Trophoblast cell (in vitro differentiated cells and primary cell): ENCODE data around the gene PHF3.

ENCODE experiments used
- DNase-seq, 2 donors: peaks; one replicate each; pipeline ENCODE4 v3.0.0-alpha.2; 2016
- H2AFZ ChIP-seq: 2 replicates; pipeline ENCODE4 v1.6.1; 2013; ENCODE audit warnings: low read length, moderate library complexity, mild to moderate bottlenecking; ENCODE audit not compliant: insufficient read depth, poor library complexity
- H2AK5ac ChIP-seq: 2 replicates; pipeline ENCODE4 v1.6.1; 2013; ENCODE audit warnings: mild to moderate bottlenecking, low read length
- H2BK120ac ChIP-seq: 2 replicates; pipeline ENCODE4 v1.6.1; 2013; ENCODE audit warnings: low read length, mild to moderate bottlenecking, moderate library complexity; ENCODE audit not compliant: insufficient read depth, poor library complexity
- H2BK12ac ChIP-seq: 2 replicates; pipeline ENCODE4 v1.6.1; 2013; ENCODE audit warnings: mild to moderate bottlenecking, low read length, moderate library complexity
- H2BK5ac ChIP-seq: 2 replicates; pipeline ENCODE4 v1.6.1; 2013; ENCODE audit warnings: low read length, low read depth, moderate library complexity, mild to moderate bottlenecking; ENCODE audit not compliant: poor library complexity
- H3K14ac ChIP-seq: 2 replicates; pipeline ENCODE4 v1.6.1; 2013; ENCODE audit warnings: mild to moderate bottlenecking, low read length
- H3K18ac ChIP-seq: 2 replicates; pipeline ENCODE4 v1.6.1; 2013; ENCODE audit warnings: mild to moderate bottlenecking, low read length
- H3K23ac ChIP-seq: 2 replicates; pipeline ENCODE4 v1.6.1; 2013; ENCODE audit warnings: low read length
- H3K27ac ChIP-seq: 2 replicates; pipeline ENCODE4 v1.5.1; 2013; ENCODE audit warnings: low read depth, mild to moderate bottlenecking, inconsistent platforms, low read length, moderate library complexity
- H3K27me3 ChIP-seq: 2 replicates; pipeline ENCODE4 v1.6.1; 2013; ENCODE audit warnings: inconsistent platforms, mild to moderate bottlenecking, low read length, moderate library complexity; ENCODE audit not compliant: insufficient read depth
- H3K36me3 ChIP-seq, 2 experiments: 1 replicate in 1 of 2; 2 replicates in 1 of 2; pipeline ENCODE4 v1.6.1; 2013; ENCODE audit warnings: low read length in 2 of 2, mild to moderate bottlenecking in 2 of 2, moderate library complexity in 1 of 2; ENCODE audit not compliant: insufficient read depth in 2 of 2, control insufficient read depth in 1 of 2
- H3K4ac ChIP-seq: 2 replicates; pipeline ENCODE4 v1.6.1; 2013; ENCODE audit warnings: low read depth, mild to moderate bottlenecking, low read length, moderate library complexity
- H3K4me1 ChIP-seq, 2 experiments: 1 replicate in 1 of 2; 2 replicates in 1 of 2; pipeline ENCODE4 v1.6.1; 2013; ENCODE audit warnings: low read length in 2 of 2, mild to moderate bottlenecking in 2 of 2, moderate library complexity in 1 of 2; ENCODE audit not compliant: insufficient read depth in 2 of 2, control insufficient read depth in 1 of 2
- H3K4me2 ChIP-seq: 2 replicates; pipeline ENCODE4 v1.6.1; 2013; ENCODE audit warnings: inconsistent platforms, mild to moderate bottlenecking, low read length, moderate library complexity
- H3K4me3 ChIP-seq: 2 replicates; pipeline ENCODE4 v1.5.1; 2013; ENCODE audit warnings: mild to moderate bottlenecking, low read depth, low read length, inconsistent platforms
- H3K79me1 ChIP-seq: one replicate; pipeline ENCODE4 v1.6.1; 2013; ENCODE audit warnings: low read length
- H3K79me2 ChIP-seq: 2 replicates; pipeline ENCODE4 v1.6.1; 2013; ENCODE audit warnings: low read length, mild to moderate bottlenecking; ENCODE audit not compliant: control insufficient read depth, insufficient read depth, poor library complexity
- H3K9ac ChIP-seq: 2 replicates; pipeline ENCODE4 v1.6.1; 2013; ENCODE audit warnings: mild to moderate bottlenecking, low read length
- H3K9me3 ChIP-seq: 2 replicates; pipeline ENCODE4 v1.6.1; 2013; ENCODE audit warnings: low read depth, mild to moderate bottlenecking, control low read depth, inconsistent platforms, low read length; ENCODE audit not compliant: insufficient read depth
- H4K12ac ChIP-seq: 2 replicates; pipeline ENCODE4 v1.6.1; 2013; ENCODE audit warnings: low read depth, mild to moderate bottlenecking, low read length, moderate library complexity
- H4K8ac ChIP-seq: 2 replicates; pipeline ENCODE4 v1.6.1; 2013; ENCODE audit warnings: low read depth, mild to moderate bottlenecking, low read length, moderate library complexity
- H4K91ac ChIP-seq: one replicate; pipeline ENCODE4 v1.6.1; 2013; ENCODE audit warnings: low read depth, mild to moderate bottlenecking, low read length, moderate library complexity
- WGBS: extraction: QIAGEN DNeasy Blood & Tissue Kit; methylation state at CpG from one replicate; pipeline ENCODE4 v1.1.7; 2013; ENCODE audit warnings: missing lambda C conversion rate; ENCODE audit not compliant: insufficient read length, insufficient coverage; ENCODE audit errors: extremely low coverage; 5-methylcytosine and 5-hydroxymethylcytosine counted together

PHF3 gene

GRCh38 chr6:63660757-63661156 lies 25.2 kb downstream of the PHF3 start:
- Histone ChIP-seq H3K27ac (no peak overlapping the region), H3K27me3 (no peaks in the 10 kb centered on the region), H3K23ac (peak overlapping the region; percentile 7), H3K4me3 (no peak overlapping the region), H3K9me3 (no peaks in the 10 kb centered on the region), H4K91ac (no peak overlapping the region), H3K36me3 (peaks cover 0 to 3% of the 10 kb centered on the region in 2 experiments), H2AK5ac (no peak overlapping the region), H2BK5ac (no peak overlapping the region), H3K4me1 (no peaks in the 10 kb centered on the region), H3K9ac (no peak overlapping the region), H3K79me1 (no peaks in the 10 kb centered on the region), H3K4me2 (no peak overlapping the region), H3K4ac (no peak overlapping the region), H3K18ac (no peak overlapping the region), H3K14ac (no peak overlapping the region), H2BK120ac (no peak overlapping the region), H4K8ac (no peak overlapping the region), H2BK12ac (no peak overlapping the region), H4K12ac (no peak overlapping the region), H2AFZ (no peak overlapping the region), H3K79me2 (peaks cover 4% of the 10 kb centered on the region)
- no CpG with 5 or more reads among the region's 1 CpG for WGBS
- DNase-seq: no peak

- Histone ChIP-seq H2AFZ (no peak overlapping the region), H3K9ac (no peak overlapping the region), H2BK5ac (no peak overlapping the region), H3K36me3 (peaks cover 0 to 4% of the 10 kb centered on the region in 2 experiments), H3K23ac (no peak overlapping the region), H3K4ac (peak overlapping the region; percentile 79), H2AK5ac (no peak overlapping the region), H3K27ac (no peak overlapping the region), H3K4me3 (no peak overlapping the region), H3K9me3 (no peaks in the 10 kb centered on the region), H4K8ac (no peak overlapping the region), H3K18ac (no peak overlapping the region), H3K79me2 (peaks cover 4% of the 10 kb centered on the region), H3K4me1 (no peaks in the 10 kb centered on the region), H2BK12ac (no peak overlapping the region), H3K14ac (no peak overlapping the region), H4K91ac (no peak overlapping the region), H3K4me2 (no peak overlapping the region), H2BK120ac (no peak overlapping the region), H3K79me1 (no peaks in the 10 kb centered on the region), H4K12ac (no peak overlapping the region), H3K27me3 (no peaks in the 10 kb centered on the region)
- no peak for DNase-seq
- WGBS: no CpG with 5 or more reads among the region's 5 CpGs
Observed at GRCh38 chr6:63661769-63662168, 26.2 kb downstream of the PHF3 start.

GRCh38 chr6:63663147-63663955 lies 27.7 kb downstream of the PHF3 start:
- Histone ChIP-seq H3K4me1 (no peaks in the 10 kb centered on the region), H3K79me1 (no peaks in the 10 kb centered on the region), H4K12ac (no peak overlapping the region), H3K9ac (no peak overlapping the region), H3K14ac (no peak overlapping the region), H3K18ac (no peak overlapping the region), H3K4ac (no peak overlapping the region), H3K4me3 (no peak overlapping the region), H4K91ac (no peak overlapping the region), H3K27ac (no peak overlapping the region), H3K4me2 (no peak overlapping the region), H2BK120ac (no peak overlapping the region), H4K8ac (no peak overlapping the region), H3K9me3 (no peaks in the 10 kb centered on the region), H2AK5ac (no peak overlapping the region), H2BK12ac (no peak overlapping the region), H2BK5ac (no peak overlapping the region), H3K27me3 (no peaks in the 10 kb centered on the region), H3K23ac (no peak overlapping the region), H2AFZ (no peak overlapping the region), H3K79me2 (peaks cover 4% of the 10 kb centered on the region), H3K36me3 (peaks cover 0 to 6% of the 10 kb centered on the region in 2 experiments)
- WGBS: no CpG with 5 or more reads among the region's 5 CpGs
- no peak for DNase-seq

- no peak overlapping the region for H2AK5ac ChIP-seq
- no peak overlapping the region for H4K8ac ChIP-seq
- no peak overlapping the region for H3K18ac ChIP-seq
- no peak overlapping the region for H2BK12ac ChIP-seq
- no peak overlapping the region for H3K4me3 ChIP-seq
- H3K4me1 ChIP-seq: no peaks in the 10 kb centered on the region
- no peak overlapping the region for H3K9ac ChIP-seq
- no peak overlapping the region for H4K12ac ChIP-seq
- H3K14ac ChIP-seq: no peak overlapping the region
- no peak for DNase-seq
- H3K4ac ChIP-seq: peak overlapping the region; percentile 17
- no peak overlapping the region for H3K23ac ChIP-seq
- H3K79me2 ChIP-seq: peaks cover 4% of the 10 kb centered on the region
- no peak overlapping the region for H2BK5ac ChIP-seq
- no peaks in the 10 kb centered on the region for H3K79me1 ChIP-seq
- no peaks in the 10 kb centered on the region for H3K9me3 ChIP-seq
- H3K4me2 ChIP-seq: no peak overlapping the region
- no peaks in the 10 kb centered on the region for H3K27me3 ChIP-seq
- no peak overlapping the region for H4K91ac ChIP-seq
- H2BK120ac ChIP-seq: no peak overlapping the region
- no peak overlapping the region for H2AFZ ChIP-seq
- no peak overlapping the region for H3K27ac ChIP-seq
- H3K36me3 ChIP-seq: peaks cover 0 to 6% of the 10 kb centered on the region in 2 experiments
Observed at GRCh38 chr6:63663956-63664281, 28.3 kb downstream of the PHF3 start.
